Prostate gland (tissue), 2 donors: ENCODE data around the gene MT1G. TPM values are rescaled to one million over a fixed set of nuclear protein-coding genes. Genes with fewer than 3 reads are reported as not detected.
"Not testable (repeated sequence)": the region's sequence is repeated elsewhere in the genome, so short reads cannot be mapped to it uniquely, and the experiment has no call there.

ENCODE experiments used
- DNase-seq: peaks from one replicate; pipeline ENCODE4 v3.0.0-alpha.2; 2019; ENCODE audit warnings: low spot score
- H3K27ac ChIP-seq, 2 donors: fragments of 200-600 bp; sonication (generic); 2 replicates each; pipeline ENCODE4 v1.5.1; 2017 to 2019
- H3K27me3 ChIP-seq: fragments of 200-600 bp; sonication (generic); replicated peaks from 2 replicates; pipeline ENCODE4 v1.5.1; 2019; ENCODE audit not compliant: insufficient read depth
- H3K36me3 ChIP-seq, 2 donors: fragments of 200-600 bp; sonication (generic); 1 replicate in 1 of 2; 2 replicates in 1 of 2; pipeline versions ENCODE4 v1.5.1 to v1.8.1; 2017 to 2019
- H3K4me1 ChIP-seq: fragments of 200-600 bp; sonication (generic); replicated peaks from 2 replicates; pipeline ENCODE4 v1.5.1; 2019
- H3K4me3 ChIP-seq, 2 donors: fragments of 200-600 bp; sonication (generic); 2 replicates each; pipeline ENCODE4 v1.5.1; 2017 to 2019
- H3K9me3 ChIP-seq: fragments of 200-600 bp; sonication (generic); 2 replicates; pipeline ENCODE4 v1.5.1; 2017
- CTCF ChIP-seq, 4 experiments: fragments of 200-600 bp in 2 of 4; fragments of 450-650 bp in 2 of 4; sonication (generic) in 2 of 4; IDR thresholded peaks; 1 replicate in 3 of 4; 2 replicates in 1 of 4; pipeline ENCODE4 v1.5.1; 2016 to 2019; ENCODE audit warnings: antibody characterized with exemption in 4 of 4, mild to moderate bottlenecking in 2 of 4, moderate library complexity in 2 of 4
- POLR2A ChIP-seq: fragments of 450-650 bp; IDR thresholded peaks from one replicate; pipeline ENCODE4 v1.6.1; 2016; ENCODE audit warnings: antibody characterized with exemption, mild to moderate bottlenecking
- POLR2AphosphoS5 ChIP-seq: sonication (generic); formaldehyde crosslinking; IDR thresholded peaks from one replicate; pipeline ENCODE4 v1.6.1; 2017; ENCODE audit warnings: antibody characterized with exemption
- WGBS: methylation state at CpG from one replicate; pipeline ENCODE4 v1.1.5; 2018; 5-methylcytosine and 5-hydroxymethylcytosine counted together
- intact Hi-C: fragments of 100-400 bp; cut with DNase I; formaldehyde crosslinking; loops from one replicate; pipeline ENCODE4 v1.14.2; 2022
- total RNA-seq, 2 donors: library from RNA; depleted of rRNA; stranded (reverse); fragments of >200 nt; gene quantifications; one replicate each; pipeline ENCODE4 v1.1.0, GENCODE V29; 2016

Gene MT1G
- total RNA-seq, 2 donors from 2014 or later: 189 to 745 TPM

GRCh38 chr16:56675685-56676210 lies 7.9 kb upstream of the MT1G start:
- intact Hi-C loops: loop anchor here (2.0 kb wide), 1 partner anchor 25 kb away; no protein-coding TSS in a partner anchor
- no peaks in the 10 kb centered on the region for H3K4me1 ChIP-seq
- no peaks in the 10 kb centered on the region for H3K36me3 ChIP-seq
- H3K4me3 ChIP-seq: no peak overlapping the region
- DNase-seq: no peak
- H3K27ac ChIP-seq: no peak overlapping the region
- no peaks in the 10 kb centered on the region for H3K9me3 ChIP-seq
- WGBS: 12% methylated on average over 32 of the region's 32 CpGs
- H3K27me3 ChIP-seq: no peaks in the 10 kb centered on the region
- TF ChIP-seq CTCF (IDR thresholded peaks at IDR 0.05): no peak
- TF ChIP-seq POLR2AphosphoS5: no peak
- TF ChIP-seq POLR2A: no peak

GRCh38 chr16:56674570-56674969 lies 6.7 kb upstream of the MT1G start:
- not testable (repeated sequence) for H3K27me3 ChIP-seq, H3K27ac ChIP-seq, H3K36me3 ChIP-seq, DNase-seq, H3K9me3 ChIP-seq, H3K4me3 ChIP-seq, H3K4me1 ChIP-seq
- intact Hi-C loops: loop anchor here (2.0 kb wide), 1 partner anchor 26 kb away; no protein-coding TSS in a partner anchor
- WGBS: 90% methylated on average over 6 of the region's 6 CpGs

GRCh38 chr16:56673921-56674320 lies 6.1 kb upstream of the MT1G start:
- Histone ChIP-seq H3K27me3 (no peaks in the 10 kb centered on the region), H3K27ac (no peak overlapping the region), H3K36me3 (no peaks in the 10 kb centered on the region), H3K4me3 (no peak overlapping the region), H3K4me1 (no peaks in the 10 kb centered on the region), H3K9me3 (no peaks in the 10 kb centered on the region)
- WGBS: 46% methylated on average over 12 of the region's 12 CpGs
- peak; percentile 31 for DNase-seq
- intact Hi-C loops: loop anchor here (2.0 kb wide), 1 partner anchor 27 kb away; no protein-coding TSS in a partner anchor
- TF ChIP-seq POLR2A (no peak), CTCF (IDR thresholded peaks at IDR 0.05) (peak; percentile 43 to 71 (median 59)), POLR2AphosphoS5 (peak; percentile 46)

- H3K4me1 ChIP-seq: peaks cover 3% of the 10 kb centered on the region
- H3K36me3 ChIP-seq: no peaks in the 10 kb centered on the region
- no peak overlapping the region for H3K4me3 ChIP-seq
- H3K27ac ChIP-seq: no peak overlapping the region
- whole genome bisulfite sequencing: 85% methylated on average over 11 of the region's 11 CpGs
- H3K27me3 ChIP-seq: no peaks in the 10 kb centered on the region
- intact Hi-C loops: no loop called here
- DNase-seq: no peak
- TF ChIP-seq POLR2AphosphoS5 (no peak), POLR2A (no peak), CTCF (IDR thresholded peaks at IDR 0.05) (no peak)
- H3K9me3 ChIP-seq: no peaks in the 10 kb centered on the region
These were observed 5.1 kb upstream of the MT1G start for GRCh38 chr16:56672761-56673536.

GRCh38 chr16:56672171-56672570 lies 4.3 kb upstream of the MT1G start:
- H3K4me3 ChIP-seq, DNase-seq, H3K4me1 ChIP-seq, H3K36me3 ChIP-seq, H3K27me3 ChIP-seq, H3K27ac ChIP-seq, intact Hi-C loops, H3K9me3 ChIP-seq: not testable (repeated sequence)
- 91% methylated on average over 3 of the region's 3 CpGs for WGBS

GRCh38 chr16:56671691-56672090 lies 3.8 kb upstream of the MT1G start:
- WGBS: 66% methylated on average over 2 of the region's 2 CpGs
- H3K36me3 ChIP-seq, H3K27me3 ChIP-seq, H3K4me1 ChIP-seq, H3K4me3 ChIP-seq, H3K27ac ChIP-seq, DNase-seq, H3K9me3 ChIP-seq, intact Hi-C loops: not testable (repeated sequence)
